HG03060 (cell line): ENCODE results near the gene PCNX2.

ENCODE experiments used
- ATAC-seq: cut with Tn5 transposase; IDR thresholded peaks from one replicate; pipeline ENCODE4 v1.9.1; 2021; ENCODE audit warnings: low read depth, moderate number of reproducible peaks; ENCODE audit not compliant: unreplicated experiment

PCNX2 gene

DNA sequence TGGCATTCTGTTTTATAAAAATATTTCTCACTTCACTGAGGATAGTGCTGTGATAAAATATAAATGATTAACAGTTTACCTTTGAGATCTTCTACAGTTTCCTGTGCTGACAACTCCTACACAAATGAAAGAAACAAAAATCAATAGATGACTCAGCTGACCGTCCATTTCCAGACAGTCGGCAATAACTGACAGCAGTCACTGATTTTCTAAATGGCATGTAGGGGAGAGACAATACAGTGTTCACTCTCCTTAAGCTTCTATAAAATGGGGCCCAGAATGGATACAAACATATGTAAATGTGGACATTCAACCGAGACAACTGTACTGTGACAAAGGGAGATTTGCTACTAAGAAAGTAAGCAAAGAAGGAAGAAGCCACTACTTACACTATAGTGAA lies 34.3 kb downstream of the PCNX2 start:
- ATAC-seq = peak; percentile 94

DNA sequence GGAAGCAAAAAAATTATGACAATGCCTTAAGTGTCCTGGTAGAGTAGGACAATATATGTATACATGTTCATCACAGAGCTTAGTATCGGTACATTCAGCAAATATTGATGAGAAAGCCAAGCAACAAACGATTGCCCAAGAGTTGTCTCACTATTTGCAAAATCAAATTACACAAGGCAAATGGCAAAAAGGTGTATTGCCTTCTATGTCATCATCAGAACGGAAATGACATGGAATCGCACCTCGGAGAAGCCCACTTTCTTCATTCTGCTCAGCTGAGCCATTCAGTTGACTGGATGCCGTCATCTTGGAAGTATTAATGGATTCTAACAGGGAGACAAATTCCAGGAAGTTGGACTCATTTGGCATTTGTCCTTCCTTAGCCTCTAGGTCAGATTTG lies 37.7 kb downstream of the PCNX2 start:
- no peak for ATAC-seq

DNA sequence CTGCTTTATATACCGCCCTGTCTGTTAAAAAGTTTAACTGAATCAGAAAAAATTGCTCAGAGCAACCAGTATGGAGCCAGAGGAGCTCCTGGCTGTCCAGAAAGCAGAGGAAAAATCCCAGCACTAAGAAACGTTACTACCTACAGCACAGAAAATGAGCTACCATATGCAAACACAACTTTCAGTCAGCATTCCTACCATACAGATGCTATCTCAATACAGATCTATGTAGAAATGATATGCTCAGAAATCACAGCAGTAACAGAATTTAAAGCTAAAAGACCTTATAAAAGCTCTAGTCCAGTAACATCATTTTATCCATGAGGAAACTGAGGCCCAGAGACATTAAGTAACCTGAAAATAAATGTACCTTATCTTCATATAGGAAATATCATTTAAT lies 38.7 kb downstream of the PCNX2 start:
- ATAC-seq = no peak

DNA sequence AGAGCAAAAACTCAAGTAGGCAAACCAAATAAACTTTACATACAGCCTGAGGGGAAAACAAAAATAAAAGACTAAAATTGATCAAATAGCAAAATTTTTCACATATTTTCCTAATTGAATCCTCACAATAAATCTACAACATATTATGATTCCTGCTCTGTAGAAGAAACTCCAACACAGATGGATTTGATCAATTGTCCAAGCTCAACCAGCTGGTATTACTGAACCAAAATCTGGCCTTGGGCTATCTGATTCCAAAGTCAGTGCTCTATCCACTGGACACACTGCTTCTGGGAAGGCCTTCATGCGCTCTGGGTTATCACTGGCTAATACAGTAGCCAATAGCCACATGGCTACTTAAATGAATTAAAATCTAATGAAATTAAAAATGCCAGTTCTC lies 39.3 kb downstream of the PCNX2 start:
- no peak for ATAC-seq

DNA sequence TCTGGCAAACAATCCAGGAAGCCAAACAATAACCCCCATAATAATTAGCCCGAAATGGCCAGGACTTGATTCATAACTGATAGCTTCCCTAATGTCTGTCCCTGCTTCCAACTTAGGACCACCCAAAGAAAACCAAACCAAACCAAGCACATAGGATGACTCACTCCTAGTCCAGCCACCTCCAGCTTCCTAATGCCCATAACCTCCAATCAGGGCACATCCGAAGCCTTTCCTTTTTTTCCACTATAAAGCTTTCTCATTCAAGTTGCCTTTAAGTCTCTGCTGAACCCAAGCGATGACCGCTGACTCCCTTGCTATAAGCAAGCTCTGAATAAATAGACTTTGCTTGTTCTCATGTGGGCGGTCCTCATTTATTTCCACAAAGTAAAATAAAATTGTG lies 40.4 kb downstream of the PCNX2 start:
- no peak for ATAC-seq

DNA sequence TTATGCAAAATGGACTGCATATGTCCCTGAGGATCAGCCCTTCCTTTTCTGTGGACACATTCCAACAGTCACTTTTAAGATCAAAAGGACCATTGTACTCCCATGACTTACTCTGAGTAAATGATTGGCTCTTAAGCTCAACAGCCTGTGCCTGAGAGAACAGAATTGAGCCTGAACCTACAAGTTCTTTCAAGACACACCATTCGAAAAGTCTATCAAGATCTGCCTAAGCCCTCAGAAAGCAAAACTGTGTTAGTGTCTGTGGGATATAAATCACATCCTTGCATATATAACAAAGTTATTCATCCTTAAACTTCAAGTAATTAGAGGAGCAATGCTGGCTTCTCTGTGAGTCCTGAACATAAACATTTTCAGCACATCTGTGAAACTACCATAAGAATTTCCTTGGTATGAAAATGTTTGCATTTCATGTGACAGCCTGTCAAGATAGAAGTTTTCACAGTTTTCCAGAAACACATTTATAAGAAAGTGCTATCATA lies 41.6 kb downstream of the PCNX2 start:
- ATAC-seq = no peak

DNA sequence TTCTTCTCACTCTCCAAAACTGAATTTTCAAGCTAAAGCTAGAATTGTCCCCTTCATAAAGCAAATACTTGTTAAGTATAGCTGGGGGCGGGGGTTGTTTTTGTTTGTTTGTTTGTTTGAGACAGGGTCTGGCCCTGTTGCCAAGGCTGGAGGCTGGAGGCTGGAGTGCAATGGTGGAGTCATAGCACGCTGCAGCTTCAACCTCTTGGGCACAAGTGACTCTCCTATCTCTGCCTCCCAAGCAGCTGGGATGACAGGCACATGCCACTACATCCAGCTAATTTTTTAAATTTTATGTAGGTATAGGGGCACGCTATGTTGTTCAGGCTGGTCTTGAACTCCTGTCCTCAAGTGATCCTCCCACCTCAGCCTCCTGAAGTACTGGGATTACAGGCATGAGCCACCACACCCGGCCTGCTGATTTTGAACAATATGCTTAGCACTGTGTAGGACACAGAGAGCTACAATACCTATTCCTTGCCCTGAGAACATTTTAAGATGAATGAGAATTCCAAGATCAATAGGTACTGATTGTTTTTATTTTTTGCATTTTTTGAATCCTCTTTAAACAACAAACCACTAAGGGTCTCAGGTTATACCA lies 42.2 kb downstream of the PCNX2 start:
- no peak for ATAC-seq

DNA sequence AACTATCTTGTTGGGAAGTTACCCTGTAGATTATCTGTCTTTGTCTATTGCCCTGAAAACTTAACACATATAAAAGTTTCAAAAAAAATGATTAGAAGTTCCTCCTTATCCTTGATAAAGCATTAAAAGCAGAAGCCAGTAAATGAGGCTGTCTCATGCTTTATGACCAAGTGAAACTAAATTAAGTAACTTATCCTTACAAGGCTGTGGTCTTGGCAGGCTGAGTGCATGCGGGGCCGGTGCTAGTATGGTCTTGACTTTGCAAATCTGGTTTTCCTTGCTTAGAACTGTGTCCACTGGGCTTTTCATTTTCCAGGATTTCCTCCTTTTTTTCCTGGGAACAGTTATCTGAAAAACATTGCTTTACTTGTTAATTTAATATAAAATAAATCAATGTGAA lies 43.1 kb downstream of the PCNX2 start:
- no peak for ATAC-seq

DNA sequence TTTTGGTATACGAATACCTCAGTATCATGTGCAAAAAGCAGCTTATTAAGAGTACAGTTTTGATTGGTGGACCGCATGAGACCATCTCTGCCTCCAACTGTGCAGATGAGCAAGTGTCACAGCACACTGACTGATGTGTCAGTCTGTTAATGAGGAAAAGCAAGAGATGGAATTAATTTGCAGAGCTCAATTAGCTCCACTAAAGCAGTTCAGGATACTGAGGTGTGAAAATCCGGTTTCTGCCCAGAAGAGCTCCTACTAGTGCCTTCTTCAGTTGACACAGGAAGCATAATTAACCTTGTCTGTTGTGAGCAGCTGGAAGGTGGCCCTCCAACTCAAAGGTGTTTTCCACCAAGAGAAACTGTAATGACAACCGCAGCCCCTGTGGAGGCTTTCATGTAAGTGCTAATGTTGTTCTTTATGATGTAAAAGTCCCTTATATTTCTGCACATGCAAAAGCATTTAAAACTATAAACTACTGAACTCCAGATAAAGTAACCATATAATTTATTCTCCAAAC lies 44.3 kb downstream of the PCNX2 start:
- ATAC-seq = no peak

DNA sequence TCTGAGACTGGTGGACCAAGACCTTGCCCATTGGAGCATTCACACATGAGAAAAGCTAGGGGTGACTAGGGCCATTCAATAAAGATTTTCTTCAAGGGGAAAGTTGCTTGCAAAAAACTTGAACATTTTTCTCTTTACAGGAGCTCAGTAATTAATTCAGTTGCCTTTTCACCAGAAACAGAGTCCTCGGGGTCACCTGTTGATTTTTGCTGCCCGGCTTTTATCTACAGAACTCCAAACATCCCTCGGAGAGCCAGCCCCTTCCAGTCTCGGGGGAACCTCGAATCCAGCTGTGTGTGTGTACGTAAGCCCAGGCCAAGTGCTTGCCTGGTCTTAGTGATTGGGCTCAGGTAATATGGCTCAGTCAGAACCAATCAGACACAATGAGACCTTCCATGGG lies 47.5 kb downstream of the PCNX2 start:
- no peak for ATAC-seq

DNA sequence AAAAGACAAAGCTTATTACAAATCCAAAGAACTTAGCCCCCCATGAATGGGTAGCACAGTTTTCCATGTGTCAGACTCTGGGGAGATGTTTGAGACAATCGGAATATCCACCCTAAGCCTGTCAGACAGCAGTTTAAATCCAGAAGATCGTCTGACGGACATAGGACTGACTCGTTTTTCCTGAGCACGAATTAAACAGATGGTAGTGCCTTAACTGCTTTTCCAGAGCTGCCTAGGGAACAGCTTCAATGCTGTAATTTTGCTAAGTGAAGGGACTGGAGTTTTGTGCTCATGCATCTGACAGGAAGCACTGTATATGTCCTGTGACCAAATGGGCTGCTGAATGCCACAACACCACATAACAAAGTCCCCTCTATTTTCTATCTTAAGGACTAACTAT lies 48.6 kb downstream of the PCNX2 start:
- no peak for ATAC-seq

DNA sequence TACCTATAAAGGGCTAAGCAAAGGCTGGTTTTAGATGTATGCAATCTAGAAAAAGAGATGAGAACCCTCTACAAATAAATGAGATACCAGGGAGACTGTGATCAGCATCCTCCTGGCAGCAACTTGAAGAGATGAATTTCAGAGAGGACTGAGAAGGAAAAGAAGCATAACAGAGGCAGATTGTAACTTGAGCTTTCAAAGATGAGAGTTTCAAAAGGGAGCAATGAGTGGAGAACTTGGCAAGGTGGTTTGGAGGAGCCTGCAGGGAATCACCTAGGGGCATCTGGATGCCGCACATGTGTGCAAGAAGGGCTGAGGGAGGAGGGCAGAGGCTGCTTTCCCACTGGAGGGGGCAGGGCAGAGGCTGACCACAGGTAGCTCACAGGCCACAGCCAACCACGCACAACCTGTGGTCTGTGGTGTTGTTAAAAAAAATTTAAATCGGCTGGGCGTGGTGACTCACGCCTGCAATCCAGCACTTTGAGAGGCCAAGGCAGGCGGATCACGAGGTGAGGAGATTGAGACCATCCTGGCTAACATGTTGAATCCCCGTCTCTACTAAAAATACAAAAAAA lies 50.2 kb downstream of the PCNX2 start:
- ATAC-seq = no peak

DNA sequence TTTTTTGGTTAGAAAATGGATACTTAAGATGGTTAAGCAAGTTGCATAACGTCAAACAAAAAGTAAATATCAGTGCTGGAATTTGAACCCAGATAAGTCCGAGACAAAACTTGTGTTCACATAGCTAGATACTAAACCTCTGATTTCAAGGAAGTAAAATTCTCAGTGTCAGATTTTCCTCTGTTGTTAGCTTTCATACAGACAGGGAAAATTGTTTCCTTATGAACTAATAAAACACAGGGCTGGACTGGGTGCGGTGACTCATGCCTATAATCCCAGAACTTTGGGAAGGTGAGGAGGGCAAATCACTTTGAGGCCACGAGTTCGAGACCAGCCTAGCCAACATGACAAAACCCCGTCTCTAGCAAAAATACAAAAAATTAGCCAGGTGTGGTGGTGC lies 51.3 kb downstream of the PCNX2 start:
- no peak for ATAC-seq

DNA sequence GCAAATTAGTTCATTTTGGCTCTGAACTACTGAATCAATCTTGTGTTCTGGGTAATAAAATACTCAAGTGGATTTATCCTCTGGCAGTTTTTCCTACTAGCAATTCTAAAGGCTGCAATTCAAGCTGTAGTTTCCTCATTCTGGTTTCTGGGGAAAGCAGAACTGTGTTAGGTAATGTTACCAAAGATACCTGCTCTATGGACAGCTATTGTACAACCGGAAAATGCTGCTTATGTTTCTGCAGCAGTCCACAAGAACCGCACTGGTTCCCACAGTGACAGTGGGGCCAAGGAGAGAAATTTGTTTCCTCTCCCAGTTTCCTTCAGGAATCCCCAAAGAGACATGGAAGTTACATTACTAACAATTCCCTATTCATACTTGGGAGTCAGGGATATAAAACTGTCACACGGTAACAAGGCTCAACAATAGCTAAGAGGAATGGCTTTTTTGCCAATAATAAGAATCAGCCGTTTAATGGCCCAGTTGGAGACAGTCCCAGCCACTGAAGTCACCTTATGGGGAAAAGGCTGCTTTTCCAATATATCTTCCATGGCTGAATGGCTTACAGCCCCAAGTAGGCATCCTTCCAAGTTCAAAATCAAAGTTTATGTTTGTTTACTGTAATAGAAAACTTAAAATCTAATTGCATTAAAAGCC lies 52.6 kb downstream of the PCNX2 start:
- no peak for ATAC-seq

DNA sequence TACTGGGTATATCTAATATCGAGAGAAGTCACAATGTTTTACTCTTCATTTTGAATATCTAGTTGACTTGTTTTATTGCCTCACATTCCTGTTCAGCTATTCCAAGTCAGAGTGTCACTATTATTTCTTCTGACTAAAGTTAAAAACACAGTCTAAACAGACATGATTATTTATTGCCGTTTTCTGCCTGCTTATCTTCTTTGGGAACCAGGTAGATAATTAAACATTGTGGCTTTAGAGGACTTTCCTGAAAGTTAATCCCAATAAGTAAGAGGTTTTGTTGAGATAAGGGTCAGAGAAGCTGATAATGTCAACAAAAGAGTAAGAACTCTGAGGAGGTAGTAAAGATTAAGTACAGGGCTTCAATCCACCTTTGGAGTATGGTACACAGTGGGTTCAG lies 53.8 kb downstream of the PCNX2 start:
- ATAC-seq = no peak

DNA sequence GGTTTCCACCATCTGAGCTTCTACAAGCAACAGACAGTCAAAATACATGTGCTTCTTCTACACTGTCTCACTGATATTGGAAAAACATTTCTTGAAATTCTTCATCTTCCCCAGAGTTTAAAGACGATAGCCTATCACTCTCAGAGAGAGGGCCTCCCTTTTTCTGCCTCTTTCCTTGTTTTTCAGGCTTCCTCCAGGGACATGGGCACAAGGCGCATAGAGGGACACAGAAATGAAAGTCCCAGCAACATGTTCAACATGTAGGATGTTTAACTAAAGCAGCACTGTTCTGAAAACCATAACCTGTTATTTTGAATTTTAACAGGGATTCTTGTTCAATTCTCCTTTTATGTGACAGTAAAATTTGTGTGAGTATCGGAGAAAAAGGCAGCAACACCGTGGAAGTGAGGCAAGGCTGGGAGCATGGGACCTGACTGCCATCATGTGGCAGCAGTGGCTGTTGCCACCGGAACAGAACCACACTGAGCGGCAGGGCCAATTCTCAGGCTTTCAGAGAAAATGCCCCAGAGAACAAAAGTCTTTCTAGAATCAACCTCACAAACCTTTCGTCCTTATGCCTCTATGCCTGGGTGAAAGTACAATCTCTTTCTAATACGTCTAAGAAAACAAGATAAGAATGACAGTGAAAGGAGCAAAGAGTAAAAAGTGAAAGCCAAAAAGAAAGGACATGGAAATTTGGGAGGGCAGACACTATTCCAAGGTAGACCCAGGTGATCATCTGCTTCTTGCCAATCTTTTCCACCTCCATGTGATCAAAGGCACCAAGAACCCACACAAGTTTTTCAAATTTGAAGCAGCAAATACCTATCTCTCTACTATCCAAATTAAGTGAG lies 54.5 kb downstream of the PCNX2 start:
- no peak for ATAC-seq

DNA sequence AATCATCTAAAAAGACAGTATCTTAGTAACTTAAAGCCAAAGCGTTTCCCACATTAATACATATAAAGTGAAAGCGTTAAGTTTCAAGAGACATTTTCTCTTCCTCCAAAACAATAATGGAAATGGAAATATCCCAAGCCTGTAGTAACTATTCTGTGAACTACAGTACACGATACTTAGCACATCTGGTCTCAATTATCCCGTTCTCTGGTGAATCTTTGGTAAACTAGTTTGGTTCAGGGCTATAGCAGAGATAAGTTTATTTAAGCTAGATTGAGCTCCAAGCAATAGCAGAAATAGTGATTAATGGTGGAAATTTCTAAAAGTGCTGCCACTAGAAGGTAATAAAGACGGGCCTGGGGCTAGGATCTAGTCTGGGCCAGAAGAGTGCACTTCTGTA lies 55.2 kb downstream of the PCNX2 start:
- ATAC-seq = no peak

DNA sequence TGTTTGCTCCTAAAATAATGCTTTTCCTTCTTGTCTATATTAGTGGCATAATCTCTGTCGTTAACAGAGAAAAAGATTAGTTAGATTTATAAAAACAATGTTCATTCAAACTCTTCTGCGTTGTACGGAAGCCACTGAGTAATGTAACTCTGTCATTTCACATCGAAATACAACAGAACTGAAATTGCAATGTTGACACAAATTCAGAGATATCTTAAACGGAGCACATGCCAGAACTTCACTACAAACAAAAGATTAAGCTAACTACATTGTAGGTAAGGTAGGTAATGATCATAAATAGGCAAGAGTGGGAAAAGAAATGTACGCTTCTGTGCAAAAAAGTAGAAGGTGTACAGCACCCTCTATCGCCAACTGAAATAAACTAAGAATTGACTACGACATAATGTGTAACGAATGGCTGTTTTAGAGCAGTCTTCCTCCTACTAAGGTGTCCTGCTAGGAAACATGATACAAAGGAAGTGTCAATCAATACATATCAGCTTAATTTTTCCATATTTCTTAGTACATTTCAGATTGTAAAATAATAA lies 56.6 kb downstream of the PCNX2 start:
- ATAC-seq = no peak

DNA sequence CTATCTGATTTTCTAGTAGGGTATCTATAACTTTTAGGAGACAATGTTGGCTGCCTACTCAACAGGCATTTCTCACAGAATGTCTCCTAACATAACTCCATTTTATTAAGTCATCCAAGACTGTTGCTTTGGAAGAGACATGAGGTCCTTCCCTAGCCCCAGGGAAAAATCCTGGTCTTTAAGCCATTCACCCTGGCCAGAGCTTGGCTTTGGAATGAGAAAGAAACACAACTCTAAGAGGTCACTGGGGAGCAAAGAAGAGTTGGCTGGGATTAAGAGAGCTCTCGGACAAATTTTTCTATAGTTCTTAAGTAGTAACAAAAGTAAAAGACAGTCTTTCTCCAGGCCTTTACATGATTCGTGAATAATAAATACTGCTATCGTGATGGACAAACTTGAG lies 57.9 kb downstream of the PCNX2 start:
- ATAC-seq = no peak

DNA sequence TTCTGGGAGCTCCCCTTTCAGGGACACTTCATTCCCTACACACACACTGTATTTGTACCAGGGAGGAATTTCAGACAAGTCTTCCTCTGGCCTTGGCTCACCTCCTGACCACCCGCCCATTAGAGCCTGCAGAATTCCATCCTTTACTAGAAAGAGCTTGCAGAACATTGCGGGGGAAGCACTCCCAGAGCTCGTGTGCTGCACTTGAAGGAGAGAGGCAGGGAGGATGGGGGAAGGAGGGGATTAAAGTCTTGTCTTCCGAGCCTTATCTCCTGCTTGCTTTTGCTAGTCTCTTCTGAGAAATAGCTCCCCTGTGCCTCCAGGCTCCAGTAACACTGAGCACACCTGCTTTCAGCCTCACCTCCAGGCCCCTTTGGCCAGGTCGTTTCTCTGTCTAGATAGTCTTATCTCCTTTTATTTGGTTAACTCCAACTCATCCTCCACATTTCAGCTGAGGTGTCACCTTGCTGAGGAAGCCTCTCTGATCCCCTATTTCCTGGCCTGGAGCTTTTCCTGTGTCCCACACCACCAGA lies 62.0 kb downstream of the PCNX2 start:
- ATAC-seq = no peak

DNA sequence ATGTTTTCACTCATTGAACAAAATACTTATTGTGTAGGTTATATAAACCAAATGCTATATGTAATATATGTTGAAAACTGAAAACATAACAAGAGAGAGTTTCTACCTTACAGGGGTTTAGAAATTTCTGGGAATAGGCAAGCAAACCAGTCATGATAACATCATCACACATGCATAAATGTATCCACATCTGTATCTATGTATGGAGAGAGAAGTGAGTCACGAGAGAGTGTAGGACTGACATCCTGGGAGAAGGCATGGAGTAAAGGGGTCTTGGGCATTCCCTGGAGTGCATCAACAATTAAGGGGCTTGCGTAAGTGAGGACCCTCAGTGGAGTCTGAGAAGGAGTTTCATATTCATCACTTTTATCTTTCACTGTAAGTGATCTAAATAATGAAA lies 65.5 kb downstream of the PCNX2 start:
- ATAC-seq = no peak
